ENCODE measurements around the gene FCRL6.

FCRL6 gene

DNA sequence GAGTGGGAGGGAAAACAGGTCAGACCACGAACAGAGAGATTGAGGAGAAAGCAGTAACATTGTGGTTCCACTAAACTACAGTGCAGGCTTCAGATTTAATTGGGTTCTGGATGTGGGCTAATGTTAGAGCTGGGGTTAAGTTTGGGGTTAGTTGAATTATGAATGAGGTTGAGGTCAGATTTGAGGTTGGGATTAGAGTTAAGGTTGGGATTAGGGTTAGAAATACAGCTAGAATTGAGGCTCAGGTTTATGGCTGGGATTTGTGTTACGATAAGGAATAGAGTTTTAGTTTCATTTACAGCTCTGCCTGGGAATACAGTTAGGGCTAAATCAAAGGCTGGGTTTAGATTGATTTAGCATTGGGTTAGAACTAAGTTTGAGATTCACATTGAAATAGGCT lies 62.1 kb downstream of the FCRL6 start:
- no peak for DNase-seq

Measured in NCI-H2171 (cell line).